GM12875 (cell line): Measurements from ENCODE around the gene PKNOX1.
"Not testable (repeated sequence)": the region's sequence is repeated elsewhere in the genome, so short reads cannot be mapped to it uniquely, and the experiment has no call there.

Experiments
- H3K4me3 ChIP-seq: one replicate; pipeline ENCODE4 v1.5.1; 2011; ENCODE audit warnings: low read depth, low read length, control low read depth

The PKNOX1 gene

DNA sequence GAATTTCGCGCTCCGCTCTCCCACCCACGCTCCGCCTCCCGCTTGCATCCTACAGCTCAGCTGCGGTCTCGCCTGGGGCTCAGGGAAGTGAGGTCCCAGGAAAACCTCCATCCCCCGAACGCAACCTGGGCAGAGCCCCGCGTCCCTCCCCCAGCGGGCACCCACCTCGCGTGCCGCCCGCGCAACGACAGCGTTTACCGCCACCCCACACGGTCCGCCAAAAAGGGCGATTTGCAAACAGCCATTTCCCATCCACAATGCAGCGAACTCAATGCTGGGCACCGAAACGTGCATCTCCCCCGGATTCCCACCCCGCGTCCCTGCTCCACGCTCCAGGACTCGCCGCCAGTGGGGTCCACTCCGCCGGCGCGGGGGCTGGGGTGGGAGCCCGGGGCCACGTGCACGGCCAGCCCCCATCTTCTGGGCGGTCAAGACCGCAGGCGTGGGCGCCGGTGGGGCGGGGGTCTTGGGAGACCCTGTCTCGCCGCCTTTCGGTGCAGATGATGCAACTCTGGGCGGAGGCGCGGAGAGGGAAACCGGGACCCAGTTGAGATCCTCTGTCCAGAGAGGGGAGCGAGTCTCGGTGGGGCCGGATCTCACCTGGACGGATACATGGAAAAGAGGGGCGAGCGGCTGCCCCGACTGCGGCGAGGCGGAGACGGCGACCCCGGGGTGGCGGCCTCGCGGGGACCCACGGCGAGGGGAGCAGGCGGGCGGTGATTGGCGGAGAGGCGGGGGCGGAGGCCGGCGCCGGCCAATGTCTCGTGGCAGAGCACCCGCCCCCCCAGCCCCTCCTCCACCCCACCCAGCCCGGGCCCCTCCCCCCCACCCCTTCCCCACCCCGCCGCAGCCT, 101.0 kb downstream of the PKNOX1 start, which contains the start of gene CBS:
Gene CBS (minus strand): TSS at position 666 of the 853 bp plus-strand sequence. CDS start 3,642 bp downstream, outside the sequence.
- not testable (repeated sequence) for H3K4me3 ChIP-seq

DNA sequence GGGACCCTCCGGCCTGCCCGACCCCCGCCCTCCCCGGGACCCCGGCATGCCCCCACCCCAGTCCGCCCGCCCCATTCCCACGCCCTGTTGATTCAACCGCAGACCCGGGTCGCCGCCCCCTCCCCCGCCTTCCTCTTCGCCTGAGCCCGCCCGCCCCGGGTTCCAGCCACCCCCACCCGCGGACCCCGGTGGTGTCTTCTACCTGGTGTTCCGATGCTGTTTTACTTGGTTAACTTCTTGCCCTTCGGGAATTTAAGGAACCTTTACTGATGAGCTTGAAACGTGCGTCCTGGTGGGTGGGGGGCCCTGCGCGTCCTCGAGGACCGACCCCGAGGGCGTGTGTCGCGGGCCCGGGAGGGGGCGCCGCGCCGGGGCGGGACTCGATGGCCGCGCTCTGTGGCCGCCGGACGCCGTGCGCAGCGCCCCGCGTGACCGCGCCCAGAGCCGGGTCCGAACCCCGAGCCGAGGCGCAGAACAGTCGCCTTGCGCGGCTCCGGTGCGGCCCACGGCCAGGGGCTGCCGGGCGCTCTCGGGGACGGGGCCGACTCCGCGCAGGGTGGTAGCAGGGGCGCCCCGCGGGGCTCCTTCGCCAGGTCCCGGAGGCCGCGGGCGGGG, 101.8 kb downstream of the PKNOX1 start:
- H3K4me3 ChIP-seq = not testable (repeated sequence)

DNA sequence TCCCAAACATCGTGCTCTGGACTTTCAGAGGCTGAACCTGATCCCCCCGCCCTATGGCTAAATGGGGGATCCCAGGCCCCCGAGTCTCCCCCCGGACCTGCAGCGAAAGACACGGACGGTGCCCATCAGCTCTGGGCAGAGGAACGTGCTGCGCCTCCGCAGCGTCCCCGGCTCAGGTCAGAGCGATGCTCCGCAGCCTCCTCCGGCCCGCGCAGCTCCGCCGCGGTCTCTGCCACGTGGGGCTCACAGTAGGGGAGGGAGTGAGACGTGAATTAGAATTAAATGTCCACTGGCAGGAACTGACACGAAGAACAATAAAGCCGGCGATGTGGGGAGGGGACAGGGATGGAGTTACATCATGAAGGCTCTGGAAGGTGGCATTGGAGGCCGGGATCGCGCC, 102.3 kb downstream of the PKNOX1 start:
- not testable (repeated sequence) for H3K4me3 ChIP-seq

DNA sequence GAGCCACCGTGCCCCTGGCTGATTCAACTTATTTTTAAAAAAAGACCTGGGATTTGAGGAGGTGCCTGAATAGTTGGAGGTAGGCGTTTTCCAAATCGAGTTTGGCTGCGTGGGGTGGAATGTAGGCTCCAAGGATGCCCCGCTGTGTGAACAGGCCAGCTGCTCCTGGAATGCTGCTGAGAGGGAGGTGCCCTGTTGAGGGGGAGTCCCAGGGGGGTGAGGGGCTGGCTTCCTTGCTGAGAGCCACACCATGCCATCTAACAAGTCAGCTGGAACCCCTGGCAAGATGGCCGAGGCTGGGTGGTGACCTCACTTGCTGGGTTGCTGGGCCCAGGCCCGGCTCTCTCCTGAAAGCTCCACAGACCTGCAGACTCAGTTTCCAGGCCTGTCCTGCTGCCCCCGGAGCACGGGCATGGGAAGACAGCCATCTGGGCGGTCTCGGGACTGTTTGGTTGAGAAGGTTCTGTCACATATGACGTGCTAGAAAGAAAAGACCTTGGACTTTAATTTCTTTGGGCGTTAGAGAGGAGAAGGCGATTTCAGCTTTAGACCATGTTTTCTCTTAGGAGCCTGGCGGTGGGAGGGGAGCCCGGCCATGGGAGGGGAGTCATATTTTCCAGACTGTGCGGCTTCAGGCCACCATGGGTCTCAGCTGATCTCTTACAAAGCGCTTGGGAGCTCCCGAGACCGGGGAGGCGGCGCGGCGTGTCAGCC, 108.4 kb downstream of the PKNOX1 start:
- not testable (repeated sequence) for H3K4me3 ChIP-seq
